IMR-90 (cell line): ENCODE measurements around the gene USP54.

ENCODE experiments used
- BHLHE40 ChIP-seq: fragments of 150-350 bp; IDR thresholded peaks from 2 replicates; pipeline ENCODE4 v1.6.1; 2016; ENCODE audit warnings: mild to moderate bottlenecking, low read depth, low read length
- CEBPB ChIP-seq: IDR thresholded peaks from 2 replicates; pipeline ENCODE4 v1.6.1; 2012; ENCODE audit warnings: low read depth, low read length, improper control_type of control experiment
- CTCF ChIP-seq: conservative IDR thresholded peaks from 2 replicates; pipeline ENCODE4 v1.5.1; 2012; ENCODE audit warnings: mild to moderate bottlenecking, low read depth, low read length, improper control_type of control experiment
- FOS ChIP-seq: fragments of 150-350 bp; IDR thresholded peaks from 2 replicates; pipeline ENCODE4 v1.6.1; 2016; ENCODE audit warnings: low read depth, low read length
- POLR2A ChIP-seq: IDR thresholded peaks from 2 replicates; pipeline ENCODE4 v1.6.1; 2012; ENCODE audit warnings: mild to moderate bottlenecking, low read depth, low read length
- RAD21 ChIP-seq: IDR thresholded peaks from 2 replicates; pipeline ENCODE4 v1.6.1; 2012; ENCODE audit warnings: low read length, improper control_type of control experiment
- SMC3 ChIP-seq: fragments of 150-350 bp; IDR thresholded peaks from 2 replicates; pipeline ENCODE4 v1.6.1; 2016; ENCODE audit warnings: low read depth, mild to moderate bottlenecking, antibody characterized with exemption, low read length, moderate library complexity
- USF2 ChIP-seq: fragments of 150-350 bp; IDR thresholded peaks from 2 replicates; pipeline ENCODE4 v1.6.1; 2017; ENCODE audit warnings: mild to moderate bottlenecking, antibody characterized with exemption, low read length, low read depth

GRCh38 chr10:73537288-73537687, 53.9 kb downstream of the USP54 start:
- TF ChIP-seq CTCF (no peak), CEBPB (no peak), SMC3 (no peak), POLR2A (no peak), BHLHE40 (no peak), FOS (no peak), USF2 (no peak), RAD21 (no peak)
